Activated T-helper 1 cell treated with anti-CD3 and anti-CD28 coated beads, Interleukin-12 subunit alpha, Interleukin-12 subunit beta, Interleukin-2, Interleukin-4 antibody, amounts not matched to agents 30 ng/mL and 10 ng/mL and 1 ng/mL, durations not matched to agents 14 hours and 24 hours and 36 hours (primary cell): ENCODE results near the gene CUBN. TPM values are rescaled to one million over a fixed set of nuclear protein-coding genes. Genes with fewer than 3 reads are reported as not detected.

Experiments
- DNase-seq: peaks from one replicate; pipeline ENCODE4 v3.0.0; 2021; ENCODE audit warnings: low spot score
- H3K27ac Mint-ChIP-seq: one replicate; pipeline ENCODE4 v1.8.0; 2021; ENCODE audit warnings: mild to moderate bottlenecking, mixed read lengths
- H3K27me3 Mint-ChIP-seq: one replicate; pipeline ENCODE4 v1.8.0; 2022; ENCODE audit warnings: mild to moderate bottlenecking, moderate library complexity, mixed read lengths; ENCODE audit not compliant: insufficient read depth
- H3K36me3 Mint-ChIP-seq: one replicate; pipeline ENCODE4 v1.8.0; 2021; ENCODE audit warnings: low read depth, mixed read lengths
- H3K4me1 Mint-ChIP-seq: one replicate; pipeline ENCODE4 v1.8.0; 2021; ENCODE audit warnings: low read depth, mixed read lengths
- H3K4me3 Mint-ChIP-seq: one replicate; pipeline ENCODE4 v1.8.0; 2021; ENCODE audit warnings: mild to moderate bottlenecking, moderate library complexity, mixed read lengths
- H3K9me3 Mint-ChIP-seq: one replicate; pipeline ENCODE4 v1.8.0; 2021; ENCODE audit warnings: mixed read lengths
- intact Hi-C: fragments of 100-400 bp; cut with micrococcal nuclease; formaldehyde crosslinking; loops from one replicate; pipeline ENCODE4 v1.15.1; 2024
- total RNA-seq: library from RNA; stranded (reverse); gene quantifications from 2 replicates; pipeline ENCODE4 v1.2.3, GENCODE V29; 2022

CUBN gene
- total RNA-seq, 1 donor from 2014 or later = 0.21 TPM

GRCh38 chr10:17035446-17035845, 94.2 kb downstream of the CUBN start:
- intact Hi-C loops = no loop called here
- Mint-ChIP-seq H3K27me3 (peaks cover 8% of the 10 kb centered on the region), H3K36me3 (peaks cover 8% of the 10 kb centered on the region), H3K9me3 (no peaks in the 10 kb centered on the region), H3K4me3 (no peak overlapping the region), H3K27ac (no peak overlapping the region), H3K4me1 (peaks cover 34% of the 10 kb centered on the region)
- DNase-seq = no peak

- no peaks in the 10 kb centered on the region for H3K9me3 Mint-ChIP-seq
- H3K4me1 Mint-ChIP-seq = peaks cover 52% of the 10 kb centered on the region
- intact Hi-C loops = no loop called here
- H3K27ac Mint-ChIP-seq = no peak overlapping the region
- H3K36me3 Mint-ChIP-seq = peaks cover 6% of the 10 kb centered on the region
- H3K27me3 Mint-ChIP-seq = peaks cover 8% of the 10 kb centered on the region
- no peak for DNase-seq
- H3K4me3 Mint-ChIP-seq = no peak overlapping the region
These were observed 95.9 kb downstream of the CUBN start for GRCh38 chr10:17033529-17034260.

GRCh38 chr10:17031637-17032635, 97.7 kb downstream of the CUBN start:
- intact Hi-C loops = no loop called here
- Mint-ChIP-seq H3K4me1 (peaks cover 60% of the 10 kb centered on the region), H3K36me3 (peaks cover 6% of the 10 kb centered on the region), H3K27ac (no peak overlapping the region), H3K4me3 (no peak overlapping the region), H3K9me3 (no peaks in the 10 kb centered on the region), H3K27me3 (peaks cover 8% of the 10 kb centered on the region)
- DNase-seq = no peak

- Mint-ChIP-seq H3K27me3 (peaks cover 8% of the 10 kb centered on the region), H3K4me3 (peak overlapping the region; percentile 73), H3K27ac (peak overlapping the region; percentile 73), H3K4me1 (peaks cover 80% of the 10 kb centered on the region), H3K9me3 (no peaks in the 10 kb centered on the region), H3K36me3 (peaks cover 5% of the 10 kb centered on the region)
- intact Hi-C loops = loop anchor here (1.0 to 10.0 kb wide), 14 partner anchors 32 to 1625 kb away; partner anchors contain the start of genes ARL5B, NSUN6, PTER and STAM
- DNase-seq = peak; percentile 72
These were observed 99.9 kb downstream of the CUBN start for GRCh38 chr10:17029581-17030271.

GRCh38 chr10:17029239-17029580, 100.4 kb downstream of the CUBN start:
- Mint-ChIP-seq H3K9me3 (no peaks in the 10 kb centered on the region), H3K36me3 (peaks cover 5% of the 10 kb centered on the region), H3K4me1 (peaks cover 84% of the 10 kb centered on the region), H3K4me3 (peak overlapping the region; percentile 73), H3K27ac (peak overlapping the region; percentile 73), H3K27me3 (peaks cover 8% of the 10 kb centered on the region)
- no peak for DNase-seq
- intact Hi-C loops = loop anchor here (1.0 to 10.0 kb wide), 14 partner anchors 32 to 1626 kb away; partner anchors contain the start of genes ARL5B, NSUN6, PTER and STAM

GRCh38 chr10:17028798-17029197, 100.8 kb downstream of the CUBN start:
- Mint-ChIP-seq H3K27ac (peak overlapping the region; percentile 73), H3K4me3 (peak overlapping the region; percentile 73), H3K9me3 (no peaks in the 10 kb centered on the region), H3K36me3 (peaks cover 3% of the 10 kb centered on the region), H3K27me3 (peaks cover 8% of the 10 kb centered on the region), H3K4me1 (peaks cover 84% of the 10 kb centered on the region)
- intact Hi-C loops = loop anchor here (1.0 to 10.0 kb wide), 14 partner anchors 33 to 1626 kb away; partner anchors contain the start of genes ARL5B, NSUN6, PTER and STAM
- no peak for DNase-seq

GRCh38 chr10:17026686-17027485, 102.7 kb downstream of the CUBN start:
- Mint-ChIP-seq H3K27me3 (peaks cover 4% of the 10 kb centered on the region), H3K4me1 (peaks cover 83% of the 10 kb centered on the region), H3K4me3 (peak overlapping the region; percentile 52), H3K36me3 (no peaks in the 10 kb centered on the region), H3K9me3 (no peaks in the 10 kb centered on the region), H3K27ac (peak overlapping the region; percentile 90)
- intact Hi-C loops = loop anchor here (2.0 to 10.0 kb wide), 6 partner anchors 184 to 1628 kb away; partner anchors contain the start of genes ARL5B, NSUN6, PTER and STAM
- peak; percentile 74 for DNase-seq

- peak; percentile 75 for DNase-seq
- Mint-ChIP-seq H3K27ac (peak overlapping the region; percentile 98), H3K4me3 (peak overlapping the region; percentile 38), H3K36me3 (no peaks in the 10 kb centered on the region), H3K4me1 (peaks cover 73% of the 10 kb centered on the region), H3K27me3 (peaks cover 2% of the 10 kb centered on the region), H3K9me3 (no peaks in the 10 kb centered on the region)
- intact Hi-C loops = loop anchor here (1.0 to 10.0 kb wide), 8 partner anchors 134 to 1629 kb away; partner anchors contain the start of genes ARL5B, NSUN6, PTER and RSU1
These were observed 103.9 kb downstream of the CUBN start for GRCh38 chr10:17025444-17026295.

GRCh38 chr10:17024461-17024860, 105.2 kb downstream of the CUBN start:
- no peaks in the 10 kb centered on the region for H3K36me3 Mint-ChIP-seq
- peak overlapping the region; percentile 13 for H3K4me3 Mint-ChIP-seq
- DNase-seq = no peak
- peaks cover 2% of the 10 kb centered on the region for H3K9me3 Mint-ChIP-seq
- peaks cover 4% of the 10 kb centered on the region for H3K27me3 Mint-ChIP-seq
- H3K27ac Mint-ChIP-seq = peak overlapping the region; percentile 99
- H3K4me1 Mint-ChIP-seq = peaks cover 65% of the 10 kb centered on the region
- intact Hi-C loops = loop anchor here (10.0 kb wide), 3 partner anchors 590 to 1630 kb away; partner anchors contain the start of genes ARL5B, NSUN6, PTER and STAM

GRCh38 chr10:17023386-17024298, 106.0 kb downstream of the CUBN start:
- H3K4me1 Mint-ChIP-seq = peaks cover 61% of the 10 kb centered on the region
- no peaks in the 10 kb centered on the region for H3K36me3 Mint-ChIP-seq
- intact Hi-C loops = loop anchor here (1.0 to 10.0 kb wide), 10 partner anchors 21 to 1631 kb away; partner anchors contain the start of genes ARL5B, NSUN6, PTER and STAM

More at GRCh38 chr10:17023386-17024298, 106.0 kb downstream of the CUBN start:
- peaks cover 6% of the 10 kb centered on the region for H3K9me3 Mint-ChIP-seq
- DNase-seq = peak; percentile 77
- H3K27ac Mint-ChIP-seq = peak overlapping the region; percentile 99
- peaks cover 4% of the 10 kb centered on the region for H3K27me3 Mint-ChIP-seq
- H3K4me3 Mint-ChIP-seq = peak overlapping the region; percentile 61
